Subcutaneous abdominal adipose tissue (tissue), 5 donors: ENCODE measurements around the gene SLC30A1.

Source experiments
- H3K27ac ChIP-seq: one replicate; pipeline ENCODE4 v1.7.0; 2013; ENCODE audit warnings: low read depth, mild to moderate bottlenecking, inconsistent platforms, low read length, moderate library complexity
- H3K27me3 ChIP-seq, 5 donors: one replicate each; pipeline ENCODE4 v1.7.0; 2013; ENCODE audit warnings: low read length in 5 of 5, inconsistent platforms in 1 of 5; ENCODE audit not compliant: control insufficient read depth in 5 of 5, insufficient read depth in 4 of 5
- H3K36me3 ChIP-seq, 5 donors: one replicate each; pipeline ENCODE4 v1.7.0; 2013; ENCODE audit warnings: low read length in 5 of 5; ENCODE audit not compliant: control insufficient read depth in 5 of 5, insufficient read depth in 5 of 5
- H3K4me1 ChIP-seq, 5 donors: one replicate each; pipeline ENCODE4 v1.7.0; 2013; ENCODE audit warnings: low read length in 5 of 5, mild to moderate bottlenecking in 3 of 5, moderate library complexity in 1 of 5; ENCODE audit not compliant: control insufficient read depth in 5 of 5, insufficient read depth in 5 of 5
- H3K4me3 ChIP-seq, 5 donors: one replicate each; pipeline ENCODE4 v1.7.0; 2013; ENCODE audit warnings: low read length in 5 of 5, low read depth in 1 of 5
- H3K9ac ChIP-seq, 5 donors: one replicate each; pipeline ENCODE4 v1.7.0; 2013; ENCODE audit warnings: low read length in 5 of 5, mild to moderate bottlenecking in 4 of 5, moderate library complexity in 3 of 5
- H3K9me3 ChIP-seq, 5 donors: one replicate each; pipeline ENCODE4 v1.7.0; 2013; ENCODE audit warnings: low read length in 5 of 5; ENCODE audit not compliant: control insufficient read depth in 5 of 5
- donor health status: healthy.
- donor health status: healthy.
- donor health status: healthy.
- donor health status: healthy.
- donor health status: healthy.

The SLC30A1 gene

GRCh38 chr1:211616965-211617297 is 38.0 kb upstream of the SLC30A1 start:
- H3K9ac ChIP-seq = no peak overlapping the region
- peaks cover 10 to 35% (median 27%) of the 10 kb centered on the region in 5 donors for H3K4me1 ChIP-seq
- H3K9me3 ChIP-seq = no peaks in the 10 kb centered on the region
- no peaks in the 10 kb centered on the region for H3K36me3 ChIP-seq
- no peak overlapping the region for H3K4me3 ChIP-seq
- no peaks in the 10 kb centered on the region for H3K27me3 ChIP-seq
- peak overlapping the region; percentile 62 for H3K27ac ChIP-seq

GRCh38 chr1:211616231-211616964 is 37.4 kb upstream of the SLC30A1 start:
- peak overlapping the region in 1 of 5 donors; percentile 4 for H3K4me3 ChIP-seq
- no peaks in the 10 kb centered on the region for H3K9me3 ChIP-seq
- no peaks in the 10 kb centered on the region for H3K36me3 ChIP-seq
- peak overlapping the region in 1 of 5 donors; percentile 15 for H3K9ac ChIP-seq
- peak overlapping the region; percentile 62 for H3K27ac ChIP-seq
- H3K4me1 ChIP-seq = peaks cover 9 to 37% (median 31%) of the 10 kb centered on the region in 5 donors
- H3K27me3 ChIP-seq = no peaks in the 10 kb centered on the region

- Histone ChIP-seq H3K4me1 (peaks cover 9 to 42% (median 40%) of the 10 kb centered on the region in 5 donors), H3K4me3 (no peak overlapping the region), H3K9me3 (no peaks in the 10 kb centered on the region), H3K36me3 (no peaks in the 10 kb centered on the region), H3K9ac (no peak overlapping the region), H3K27me3 (no peaks in the 10 kb centered on the region), H3K27ac (no peak overlapping the region)
These were observed 35.7 kb upstream of the SLC30A1 start for GRCh38 chr1:211614615-211615014.

- Histone ChIP-seq H3K4me1 (peaks cover 9 to 42% (median 40%) of the 10 kb centered on the region in 5 donors), H3K9me3 (no peaks in the 10 kb centered on the region), H3K27ac (no peak overlapping the region), H3K36me3 (no peaks in the 10 kb centered on the region), H3K27me3 (no peaks in the 10 kb centered on the region), H3K9ac (no peak overlapping the region), H3K4me3 (no peak overlapping the region)
These were observed 35.0 kb upstream of the SLC30A1 start for GRCh38 chr1:211613951-211614350.

- Histone ChIP-seq H3K27me3 (no peaks in the 10 kb centered on the region), H3K9me3 (no peaks in the 10 kb centered on the region), H3K4me1 (peaks cover 9 to 42% (median 40%) of the 10 kb centered on the region in 5 donors), H3K27ac (peak overlapping the region; percentile 81), H3K4me3 (no peak overlapping the region), H3K36me3 (no peaks in the 10 kb centered on the region), H3K9ac (no peak overlapping the region)
These were observed 34.4 kb upstream of the SLC30A1 start for GRCh38 chr1:211613108-211613947.

GRCh38 chr1:211612786-211613107 is 33.8 kb upstream of the SLC30A1 start:
- Histone ChIP-seq H3K4me1 (peaks cover 9 to 44% (median 40%) of the 10 kb centered on the region in 5 donors), H3K9ac (no peak overlapping the region), H3K27me3 (no peaks in the 10 kb centered on the region), H3K4me3 (no peak overlapping the region), H3K9me3 (no peaks in the 10 kb centered on the region), H3K27ac (peak overlapping the region; percentile 81), H3K36me3 (no peaks in the 10 kb centered on the region)

GRCh38 chr1:211611818-211612217 is 32.9 kb upstream of the SLC30A1 start:
- Histone ChIP-seq H3K36me3 (no peaks in the 10 kb centered on the region), H3K27me3 (no peaks in the 10 kb centered on the region), H3K9me3 (no peaks in the 10 kb centered on the region), H3K4me3 (no peak overlapping the region), H3K4me1 (peaks cover 9 to 50% (median 42%) of the 10 kb centered on the region in 5 donors), H3K9ac (no peak overlapping the region), H3K27ac (peak overlapping the region; percentile 32)

GRCh38 chr1:211610779-211611556 is 32.0 kb upstream of the SLC30A1 start:
- Histone ChIP-seq H3K9ac (peak overlapping the region in 1 of 5 donors; percentile 32), H3K27me3 (no peaks in the 10 kb centered on the region), H3K27ac (no peak overlapping the region), H3K36me3 (no peaks in the 10 kb centered on the region), H3K4me1 (peaks cover 5 to 42% (median 35%) of the 10 kb centered on the region in 5 donors), H3K4me3 (no peak overlapping the region), H3K9me3 (no peaks in the 10 kb centered on the region)

- H3K36me3 ChIP-seq = no peaks in the 10 kb centered on the region
- no peak overlapping the region for H3K9ac ChIP-seq
- no peak overlapping the region for H3K27ac ChIP-seq
- H3K9me3 ChIP-seq = no peaks in the 10 kb centered on the region
- no peak overlapping the region for H3K4me3 ChIP-seq
- H3K27me3 ChIP-seq = no peaks in the 10 kb centered on the region
- H3K4me1 ChIP-seq = peaks cover 5 to 41% (median 30%) of the 10 kb centered on the region in 5 donors
These were observed 30.4 kb upstream of the SLC30A1 start for GRCh38 chr1:211609120-211610024.
